PC-9 (cell line): ENCODE measurements around the gene ATG2A. TPM values are rescaled to one million over a fixed set of nuclear protein-coding genes. Genes with fewer than 3 reads are reported as not detected.
A peak's percentile ranks its signal among the peaks of the same experiment; 100 is the strongest.

ENCODE experiments used
- Bru-seq: library from RNA; stranded (reverse); fragments of 400-500 nt; gene quantifications from one replicate; lab custom pipeline; 2021; lab: Mats Ljungman, UMichigan
- BruChase-seq, 2 experiments: library from RNA; stranded (reverse); fragments of 400-500 nt; gene quantifications; one replicate each; lab custom pipeline; 2021; lab: Mats Ljungman, UMichigan
- BruUV-seq: library from RNA; stranded (reverse); fragments of 400-500 nt; replicated peaks from 2 replicates; lab custom pipeline; 2021; lab: Mats Ljungman, UMichigan
- CTCF ChIA-PET: fragments of 300-600 bp; sonication (Branson Sonifier 250); formaldehyde crosslinking; loops from one replicate; lab custom pipeline; 2022; ENCODE audit warnings: antibody characterized with exemption; lab: Charles Lee
- POLR2A ChIA-PET: fragments of 300-600 bp; sonication (Branson Sonifier 250); formaldehyde crosslinking; loops from one replicate; lab custom pipeline; 2022; ENCODE audit warnings: antibody characterized with exemption; ENCODE audit not compliant: unreplicated experiment; lab: Charles Lee
- DNase-seq, 2 experiments: peaks; one replicate each; pipeline versions ENCODE4 v3.0.0 to v3.0.0-alpha.2; 2015 to 2022; ENCODE audit warnings: mixed read lengths in 1 of 2
- H2AFZ ChIP-seq: fragments of 200-600 bp; sonication (generic); 2 replicates; pipeline ENCODE4 v1.8.1; 2017; ENCODE audit warnings: antibody characterized with exemption
- H3F3A ChIP-seq: fragments of 200-600 bp; sonication (generic); 2 replicates; pipeline ENCODE4 v1.8.1; 2017; ENCODE audit warnings: antibody characterized with exemption, mild to moderate bottlenecking, low read depth; ENCODE audit not compliant: insufficient read depth
- H3K27ac ChIP-seq: fragments of 200-600 bp; sonication (generic); 2 replicates; pipeline ENCODE4 v1.6.1; 2016; ENCODE audit warnings: mixed run types
- H3K27me3 ChIP-seq: fragments of 200-600 bp; sonication (generic); 2 replicates; pipeline ENCODE4 v1.6.1; 2016; ENCODE audit warnings: low read depth, mixed run types; ENCODE audit not compliant: insufficient read depth
- H3K36me3 ChIP-seq: fragments of 200-600 bp; sonication (generic); 2 replicates; pipeline ENCODE4 v1.6.1; 2016; ENCODE audit warnings: low read depth, mixed run types
- H3K4me1 ChIP-seq: fragments of 200-600 bp; sonication (generic); replicated peaks from 2 replicates; pipeline ENCODE4 v1.6.1; 2016; ENCODE audit warnings: mixed run types; ENCODE audit not compliant: insufficient read depth
- H3K4me2 ChIP-seq: fragments of 200-600 bp; sonication (generic); 2 replicates; pipeline ENCODE4 v1.6.1; 2017; ENCODE audit warnings: mixed run types
- H3K4me3 ChIP-seq: fragments of 200-600 bp; sonication (generic); 2 replicates; pipeline ENCODE4 v1.6.1; 2016; ENCODE audit warnings: mixed run types
- H3K79me2 ChIP-seq: fragments of 200-600 bp; sonication (generic); 2 replicates; pipeline ENCODE4 v1.6.1; 2017; ENCODE audit warnings: low read depth, mixed run types
- H3K9me2 ChIP-seq: fragments of 200-600 bp; sonication (generic); 2 replicates; pipeline ENCODE4 v1.8.1; 2017; ENCODE audit warnings: mild to moderate bottlenecking; ENCODE audit not compliant: insufficient read depth
- H3K9me3 ChIP-seq: fragments of 200-600 bp; sonication (generic); 2 replicates; pipeline ENCODE4 v1.8.1; 2016; ENCODE audit warnings: low read depth; ENCODE audit not compliant: insufficient read depth
- H4K20me1 ChIP-seq: fragments of 200-600 bp; sonication (generic); 2 replicates; pipeline ENCODE4 v1.8.1; 2017; ENCODE audit not compliant: insufficient read depth
- EZH2 ChIP-seq: fragments of 200-600 bp; sonication (generic); IDR thresholded peaks from 2 replicates; pipeline ENCODE4 v1.8.0; 2017; ENCODE audit warnings: antibody characterized with exemption, low read depth
- intact Hi-C: fragments of 100-400 bp; cut with micrococcal nuclease; formaldehyde crosslinking; loops from one replicate; pipeline ENCODE4 v1.10.0; 2022; ENCODE audit not compliant: unreplicated experiment
- long read RNA-seq: library from polyadenylated mRNA; stranded (forward); transcript quantifications from one replicate; pipeline ENCODE4 v2.0.0, GENCODE V29; 2022
- total RNA-seq: library from RNA; stranded (reverse); gene quantifications from 2 replicates; pipeline ENCODE4 v1.2.3, GENCODE V29; 2021
- TF ChIP-seq, protein P1 (sequence below): fragments of 200-600 bp; sonication (generic); conservative IDR thresholded peaks from 2 replicates; pipeline ENCODE4 v1.6.1; 2017; ENCODE audit warnings: mixed run types, antibody characterized with exemption, mild to moderate bottlenecking, moderate library complexity

Gene ATG2A
- 48.2 and 53.2 TPM in 2 replicates for total RNA-seq
- Bru-seq, nascent RNA = percentile 53 among the genes with signal in this experiment
- percentile 64 among the genes with signal in this experiment for BruChase-seq, experiment 1, labeled RNA remaining after a 2-hour chase
- BruChase-seq, experiment 2, labeled RNA remaining after a 6-hour chase = percentile 75 among the genes with signal in this experiment
- long read RNA-seq, partial matches to known transcripts = 9 of 19 reads
- long read RNA-seq, other reads (novel, unspliced or antisense) = 10 of 19 reads

DNA sequence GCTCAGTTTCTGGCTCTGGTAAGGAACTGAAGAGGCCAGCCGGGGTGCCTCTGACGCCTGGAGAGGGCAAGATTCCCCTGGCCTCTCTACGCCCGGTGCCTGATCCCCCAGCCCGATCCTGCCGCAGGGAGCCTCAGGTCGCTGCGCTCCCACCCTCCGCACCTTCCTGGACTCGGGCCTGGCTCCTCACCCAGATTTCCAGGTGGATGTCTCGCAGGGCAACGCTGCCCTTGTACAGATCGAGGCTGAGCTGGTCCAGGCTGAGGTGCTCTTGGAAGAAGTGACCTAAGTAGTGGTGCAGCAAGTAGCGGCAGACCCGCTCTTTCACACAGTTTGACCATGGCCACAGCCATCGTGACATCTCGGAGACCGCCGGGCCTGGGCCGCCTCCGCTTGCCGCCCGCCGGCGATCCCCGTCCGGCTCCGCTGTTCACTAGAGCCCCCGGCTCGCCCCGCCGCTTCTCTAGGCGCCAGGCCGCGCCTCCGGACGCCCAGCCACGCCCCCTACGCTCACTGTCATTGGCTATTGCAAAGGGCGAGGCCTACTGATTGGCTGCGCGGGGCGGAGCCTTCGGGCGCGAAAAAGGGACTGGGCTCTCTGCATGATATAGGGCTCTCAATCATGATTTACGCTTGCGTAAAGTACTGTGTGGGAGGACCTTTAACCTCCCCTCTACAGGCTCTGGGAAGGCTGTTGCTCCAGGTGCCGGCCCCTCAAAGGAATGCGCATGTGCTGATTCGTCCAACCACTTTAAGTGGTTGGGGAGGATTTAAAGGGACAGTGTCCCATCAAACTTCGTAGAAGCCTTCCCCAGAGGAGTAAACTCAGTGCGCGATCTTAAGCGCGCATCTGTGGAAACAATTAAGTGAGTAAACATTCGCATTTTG, at the start of gene ATG2A:
Gene ATG2A (minus strand): TSS at position 435 of the 888 bp plus-strand sequence. CDS start 74 bp downstream, at position 361.
- intact Hi-C loops = loop anchor here (1.0 to 2.0 kb wide), 7 partner anchors 40 to 266 kb away; partner anchors contain the start of genes ARL2, SNX15 and ZNHIT2

GRCh38 chr11:64963072-64963631, 46.1 kb upstream of the ATG2A start:
- ChIA-PET CTCF (no interaction called here), POLR2A (no interaction called here)
- Histone ChIP-seq H3K36me3 (no peaks in the 10 kb centered on the region), H3K4me3 (no peak overlapping the region), H3K4me2 (no peak overlapping the region), H3K4me1 (no peaks in the 10 kb centered on the region), H3K27ac (no peak overlapping the region), H3K27me3 (no peaks in the 10 kb centered on the region), H3K9me2 (no peaks in the 10 kb centered on the region), H3K79me2 (no peaks in the 10 kb centered on the region), H3F3A (0 out of 2 replicates have a peak, but pooled peaks cover 3% of the 10 kb centered on the region), H3K9me3 (no peaks in the 10 kb centered on the region), H2AFZ (no peak overlapping the region), H4K20me1 (no peaks in the 10 kb centered on the region)
- intact Hi-C loops = no loop called here
- no TSS peak for BruUV-seq
- no peak for DNase-seq
- TF ChIP-seq, protein P1, sequence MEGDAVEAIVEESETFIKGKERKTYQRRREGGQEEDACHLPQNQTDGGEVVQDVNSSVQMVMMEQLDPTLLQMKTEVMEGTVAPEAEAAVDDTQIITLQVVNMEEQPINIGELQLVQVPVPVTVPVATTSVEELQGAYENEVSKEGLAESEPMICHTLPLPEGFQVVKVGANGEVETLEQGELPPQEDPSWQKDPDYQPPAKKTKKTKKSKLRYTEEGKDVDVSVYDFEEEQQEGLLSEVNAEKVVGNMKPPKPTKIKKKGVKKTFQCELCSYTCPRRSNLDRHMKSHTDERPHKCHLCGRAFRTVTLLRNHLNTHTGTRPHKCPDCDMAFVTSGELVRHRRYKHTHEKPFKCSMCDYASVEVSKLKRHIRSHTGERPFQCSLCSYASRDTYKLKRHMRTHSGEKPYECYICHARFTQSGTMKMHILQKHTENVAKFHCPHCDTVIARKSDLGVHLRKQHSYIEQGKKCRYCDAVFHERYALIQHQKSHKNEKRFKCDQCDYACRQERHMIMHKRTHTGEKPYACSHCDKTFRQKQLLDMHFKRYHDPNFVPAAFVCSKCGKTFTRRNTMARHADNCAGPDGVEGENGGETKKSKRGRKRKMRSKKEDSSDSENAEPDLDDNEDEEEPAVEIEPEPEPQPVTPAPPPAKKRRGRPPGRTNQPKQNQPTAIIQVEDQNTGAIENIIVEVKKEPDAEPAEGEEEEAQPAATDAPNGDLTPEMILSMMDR = no peak
- TF ChIP-seq EZH2 = no peak

More for the DNA sequence above, at the start of gene ATG2A:
- ChIA-PET CTCF (interaction anchor here (1.2 kb wide), 1 partner anchor 80 kb away, joined by 3 read pairs; the partner anchor contains the start of gene BATF2), POLR2A (interaction anchor here (0.6 to 0.7 kb wide), 4 partner anchors 10 to 193 kb away, joined by 3 to 15 read pairs (median 6); no protein-coding TSS in a partner anchor)
- H4K20me1 ChIP-seq = no peaks in the 10 kb centered on the region
- H3K4me1 ChIP-seq = peaks cover 16% of the 10 kb centered on the region
- no peaks in the 10 kb centered on the region for H3K9me2 ChIP-seq
- peak within 1 kb of the TSS; percentile 50 for H3K27ac ChIP-seq
- H2AFZ ChIP-seq = peak within 1 kb of the TSS; percentile 83
- H3K27me3 ChIP-seq = no peaks in the 10 kb centered on the region
- BruUV-seq = TSS peak; percentile 44
- H3K9me3 ChIP-seq = no peaks in the 10 kb centered on the region
- H3K4me2 ChIP-seq = peak within 1 kb of the TSS; percentile 81
- H3K79me2 ChIP-seq = peaks cover 20% of the 10 kb centered on the region
- peak within 1 kb of the TSS; percentile 67 for H3K4me3 ChIP-seq
- no peaks in the 10 kb centered on the region; the same call in 1 of the 2 replicates for H3K36me3 ChIP-seq
- peak; percentile 99 for DNase-seq
- no peak for TF ChIP-seq EZH2
- TF ChIP-seq, protein P1 = no peak
- peaks cover 14% of the 10 kb centered on the region; the same call in 1 of the 2 replicates for H3F3A ChIP-seq

GRCh38 chr11:64960719-64961118, 43.7 kb upstream of the ATG2A start:
- intact Hi-C loops = no loop called here
- no peak overlapping the region for H2AFZ ChIP-seq
- TF ChIP-seq, protein P1 = no peak
- TF ChIP-seq EZH2 = no peak
- POLR2A ChIA-PET = no interaction called here
- H3K36me3 ChIP-seq = no peaks in the 10 kb centered on the region
- no peak overlapping the region for H3K4me3 ChIP-seq
- H3K27ac ChIP-seq = no peak overlapping the region
- no peaks in the 10 kb centered on the region for H3K4me1 ChIP-seq
- DNase-seq = no peak
- 0 out of 2 replicates have a peak, but pooled peaks cover 3% of the 10 kb centered on the region for H3F3A ChIP-seq
- CTCF ChIA-PET = no interaction called here
- H3K9me3 ChIP-seq = no peaks in the 10 kb centered on the region
- H4K20me1 ChIP-seq = no peaks in the 10 kb centered on the region
- H3K27me3 ChIP-seq = no peaks in the 10 kb centered on the region
- no peaks in the 10 kb centered on the region for H3K9me2 ChIP-seq
- BruUV-seq = no TSS peak
- H3K4me2 ChIP-seq = no peak overlapping the region
- H3K79me2 ChIP-seq = no peaks in the 10 kb centered on the region
